ENCODE measurements around the gene CNOT2.
"Not testable (repeated sequence)": the region's sequence is repeated elsewhere in the genome, so short reads cannot be mapped to it uniquely, and the experiment has no call there.

The CNOT2 gene

GRCh38 chr12:70366581-70367257 is 123.5 kb downstream of the CNOT2 start:
- peak; percentile 61 for DNase-seq (ENCODE audit: low spot score)

- DNase-seq (ENCODE audit: low spot score), result no peak
Observed at GRCh38 chr12:70367258-70368141, 124.3 kb downstream of the CNOT2 start.

- DNase-seq (ENCODE audit: low spot score), result no peak
Observed at GRCh38 chr12:70372881-70373280, 129.6 kb downstream of the CNOT2 start.

DNA sequence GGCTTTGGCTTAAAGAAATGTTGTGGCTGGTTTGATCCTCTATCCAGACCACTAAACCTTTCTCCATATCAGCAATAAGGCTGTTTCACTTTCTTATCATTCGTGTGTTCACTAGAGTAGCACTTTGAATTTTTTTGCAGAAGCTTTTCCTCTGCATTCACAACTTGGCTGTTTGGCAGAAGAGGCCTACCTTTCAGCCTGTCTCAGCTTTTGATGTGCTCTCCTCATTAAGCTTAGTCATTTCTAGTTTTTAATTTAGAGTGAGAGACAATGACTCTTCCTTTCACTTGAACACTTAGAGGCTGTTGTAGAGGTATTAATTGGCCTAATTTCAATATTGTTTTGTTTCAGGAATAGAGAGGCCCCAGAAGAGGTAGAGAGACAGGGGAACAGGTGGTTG is 136.6 kb downstream of the CNOT2 start:
- no peak for DNase-seq (ENCODE audit: low spot score)

DNA sequence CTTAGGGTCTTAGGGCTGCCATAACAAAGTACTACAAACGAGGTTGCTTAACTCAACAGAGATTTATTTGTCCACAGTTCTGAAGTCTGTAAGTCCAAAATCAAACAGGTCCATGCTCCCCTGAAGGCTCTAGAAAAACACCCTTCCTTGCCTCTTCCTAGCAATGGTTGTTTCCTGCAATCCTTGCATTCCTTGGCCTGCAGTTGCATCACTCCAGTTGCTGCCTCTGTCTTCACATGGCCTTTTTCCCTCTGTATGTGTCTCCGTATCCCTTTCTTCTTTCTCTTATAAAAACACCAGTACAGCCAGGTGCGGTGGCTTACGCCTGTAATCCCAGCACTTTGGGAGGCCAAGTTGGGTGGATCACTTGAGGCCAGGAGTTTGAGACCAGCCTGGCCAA is 140.3 kb downstream of the CNOT2 start:
- DNase-seq (ENCODE audit: low spot score), result no peak

DNA sequence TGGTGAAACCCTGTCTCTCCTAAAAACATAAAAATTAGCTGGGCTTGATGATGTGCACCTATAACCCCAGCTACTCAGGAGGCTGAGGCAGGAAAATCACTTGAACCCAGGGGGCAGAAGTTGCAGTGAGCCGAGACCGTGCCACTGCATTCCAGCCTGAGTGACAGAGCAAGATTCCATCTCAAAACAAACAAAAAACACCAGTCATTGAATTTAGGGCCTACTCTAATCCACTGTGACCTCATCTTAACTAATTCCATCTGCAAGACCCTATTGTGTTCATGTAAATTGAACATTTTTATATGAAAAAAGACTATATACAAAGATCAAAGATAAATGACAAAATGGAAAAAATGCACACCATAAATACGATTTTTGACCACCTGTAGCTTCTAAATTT is 140.7 kb downstream of the CNOT2 start:
- no peak for DNase-seq (ENCODE audit: low spot score)

DNA sequence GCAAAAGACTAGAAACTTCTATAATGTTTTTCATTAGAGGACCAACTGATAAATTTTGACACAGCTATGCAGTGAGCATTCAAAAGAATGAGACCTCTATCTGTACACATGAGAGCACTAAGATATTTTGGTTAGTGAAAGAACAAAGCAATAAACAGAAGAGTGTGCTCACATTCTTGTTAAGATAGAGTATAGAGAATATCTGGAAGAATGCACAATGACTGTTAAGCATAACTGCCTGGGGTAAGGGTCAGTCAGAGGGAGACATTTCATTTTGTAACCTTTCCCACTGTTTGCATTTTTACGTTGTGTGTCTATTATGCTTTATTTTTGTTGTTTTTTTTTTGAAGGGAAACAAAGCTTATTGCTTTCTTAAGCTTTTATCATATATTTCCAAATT is 143.5 kb downstream of the CNOT2 start:
- no peak for DNase-seq (ENCODE audit: low spot score)

GRCh38 chr12:70389678-70390077 is 146.4 kb downstream of the CNOT2 start:
- no peak for DNase-seq (ENCODE audit: low spot score)

DNA sequence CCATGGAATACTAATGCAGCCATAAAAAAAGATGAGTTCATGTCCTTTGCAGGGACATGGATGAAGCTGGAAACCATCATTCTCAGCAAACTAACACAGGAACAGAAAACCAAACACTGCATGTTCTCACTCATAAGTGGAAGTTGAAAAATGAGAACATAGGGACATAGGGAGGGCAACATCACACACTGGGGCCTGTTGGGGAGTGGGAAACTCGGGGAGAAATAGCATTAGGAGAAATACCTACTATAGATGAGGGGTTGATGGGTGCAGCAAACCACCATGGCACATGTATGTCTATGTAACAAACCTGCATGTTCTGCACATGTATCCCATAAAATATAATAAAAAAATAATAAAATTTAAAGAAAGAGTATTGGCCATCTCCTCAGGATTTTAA is 149.4 kb downstream of the CNOT2 start:
- not testable (repeated sequence) for DNase-seq (ENCODE audit: low spot score)

GRCh38 chr12:70393787-70394499 is 150.7 kb downstream of the CNOT2 start:
- DNase-seq (ENCODE audit: low spot score), result no peak

DNA sequence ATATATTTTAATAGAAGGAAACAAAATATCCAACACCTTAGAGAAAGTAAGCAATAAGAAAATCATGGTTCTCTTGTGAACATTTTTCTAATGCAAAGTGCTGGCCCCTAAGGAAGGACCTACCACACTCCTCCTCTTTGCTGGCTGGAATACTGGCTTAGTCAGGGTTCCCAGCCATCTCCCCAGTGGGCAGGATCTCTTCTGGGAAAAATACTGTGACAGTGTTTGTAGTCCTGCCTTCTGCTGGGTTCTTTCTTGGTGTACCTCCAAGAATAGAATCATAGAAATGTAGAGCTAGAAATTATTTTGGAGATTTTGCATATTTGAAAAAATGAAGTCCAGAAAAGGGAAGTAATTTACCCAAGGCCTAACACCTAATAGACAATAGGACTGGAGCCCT is 154.8 kb downstream of the CNOT2 start:
- no peak for DNase-seq (ENCODE audit: low spot score)

DNA sequence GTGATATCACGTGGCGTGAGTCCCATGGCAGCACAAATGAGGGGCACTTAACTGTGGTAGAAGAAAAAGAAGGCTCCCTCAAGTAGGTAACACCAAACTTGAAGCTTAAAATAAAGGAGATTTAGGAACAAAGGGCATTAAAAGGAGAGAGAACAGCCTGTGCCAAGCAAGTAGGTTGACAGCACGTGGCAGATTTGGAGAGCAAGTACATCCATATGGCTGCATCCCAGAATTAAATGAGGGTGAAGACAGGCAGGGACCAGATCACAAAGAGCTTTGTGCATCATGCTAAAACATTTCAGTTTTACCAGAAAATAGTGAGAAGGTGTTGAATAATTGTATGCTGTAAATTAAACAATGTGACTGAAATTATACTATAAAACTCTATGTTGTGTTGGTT is 155.6 kb downstream of the CNOT2 start:
- DNase-seq (ENCODE audit: low spot score), result no peak

GRCh38 chr12:70399311-70399710 is 156.1 kb downstream of the CNOT2 start:
- no peak for DNase-seq (ENCODE audit: low spot score)

- DNase-seq (ENCODE audit: low spot score), result no peak
Observed at GRCh38 chr12:70400124-70400523, 156.9 kb downstream of the CNOT2 start.

- no peak for DNase-seq (ENCODE audit: low spot score)
Observed at GRCh38 chr12:70402597-70402996, 159.4 kb downstream of the CNOT2 start.

DNA sequence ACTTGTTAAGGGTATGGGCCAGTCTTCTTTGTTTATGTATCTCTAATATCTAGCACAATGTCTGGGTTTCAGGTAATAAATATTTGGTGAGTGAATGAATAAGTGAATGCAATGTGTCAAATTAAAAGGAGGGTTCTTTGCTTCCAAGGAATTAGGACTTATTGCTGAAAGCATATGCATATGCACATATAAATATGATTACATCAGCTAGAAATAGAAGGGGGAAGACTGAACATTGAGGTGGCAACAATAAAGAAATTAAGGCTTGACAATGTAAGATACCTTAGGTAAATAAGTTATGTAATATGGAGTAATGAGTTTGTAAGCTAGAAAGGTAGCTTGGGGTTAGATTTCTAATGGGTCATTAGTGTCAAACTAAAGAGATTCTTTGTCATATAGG is 160.6 kb downstream of the CNOT2 start:
- DNase-seq (ENCODE audit: low spot score), result no peak

Measured in CD4-positive, alpha-beta T cell treated with Interleukin-2 at 100 ng/mL for 4 hours (primary cell).